DMS 273 (cell line): ENCODE measurements around the gene RPL10.
"Not testable (repeated sequence)": the region's sequence is repeated elsewhere in the genome, so short reads cannot be mapped to it uniquely, and the experiment has no call there.

Experiments used
- DNase-seq: peaks from one replicate; lab custom pipeline; 2025; ENCODE audit not compliant: unreplicated experiment; lab: John Stamatoyannopoulos, UW

The RPL10 gene

GRCh38 chrX:154400369-154400817, 2.2 kb downstream of the RPL10 start:
- DNase-seq, result not testable (repeated sequence)

DNA sequence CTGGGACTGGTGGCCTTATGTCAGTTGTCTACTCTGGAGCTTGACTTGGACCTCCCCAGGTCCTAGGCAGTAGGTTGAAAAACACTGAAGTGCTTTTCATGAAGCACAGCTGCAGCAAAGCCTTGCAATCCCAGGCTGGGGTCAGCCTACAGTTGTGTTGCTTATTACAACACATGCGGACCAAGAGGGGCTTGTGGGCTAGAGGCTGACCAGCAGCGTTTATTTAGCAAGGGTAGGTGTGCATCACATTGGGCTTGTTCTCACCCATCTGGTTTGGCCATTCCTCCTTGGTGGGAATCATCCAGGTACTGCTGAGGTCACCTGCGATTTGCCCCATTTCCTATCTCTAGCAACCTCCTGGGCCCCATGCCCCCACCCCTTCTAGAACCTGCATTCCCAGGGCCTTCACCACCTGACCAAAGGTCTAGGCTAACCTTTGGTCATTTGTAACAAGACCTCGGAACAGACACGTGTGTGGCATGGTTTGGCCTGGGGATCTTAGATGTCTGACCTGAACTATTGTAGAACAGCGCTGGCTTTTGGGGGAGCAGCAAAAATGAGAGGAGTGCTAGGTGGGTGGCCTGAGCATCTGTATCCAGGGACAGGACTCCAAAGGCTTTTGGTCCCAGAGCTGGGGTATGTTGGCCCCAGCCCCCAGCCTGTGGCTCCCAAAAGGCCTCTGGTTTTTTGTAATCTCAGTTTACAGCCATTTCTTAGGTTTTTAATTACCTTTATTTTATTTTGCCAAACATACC, 3.0 kb downstream of the RPL10 start:
- peak; percentile 89 for DNase-seq

DNA sequence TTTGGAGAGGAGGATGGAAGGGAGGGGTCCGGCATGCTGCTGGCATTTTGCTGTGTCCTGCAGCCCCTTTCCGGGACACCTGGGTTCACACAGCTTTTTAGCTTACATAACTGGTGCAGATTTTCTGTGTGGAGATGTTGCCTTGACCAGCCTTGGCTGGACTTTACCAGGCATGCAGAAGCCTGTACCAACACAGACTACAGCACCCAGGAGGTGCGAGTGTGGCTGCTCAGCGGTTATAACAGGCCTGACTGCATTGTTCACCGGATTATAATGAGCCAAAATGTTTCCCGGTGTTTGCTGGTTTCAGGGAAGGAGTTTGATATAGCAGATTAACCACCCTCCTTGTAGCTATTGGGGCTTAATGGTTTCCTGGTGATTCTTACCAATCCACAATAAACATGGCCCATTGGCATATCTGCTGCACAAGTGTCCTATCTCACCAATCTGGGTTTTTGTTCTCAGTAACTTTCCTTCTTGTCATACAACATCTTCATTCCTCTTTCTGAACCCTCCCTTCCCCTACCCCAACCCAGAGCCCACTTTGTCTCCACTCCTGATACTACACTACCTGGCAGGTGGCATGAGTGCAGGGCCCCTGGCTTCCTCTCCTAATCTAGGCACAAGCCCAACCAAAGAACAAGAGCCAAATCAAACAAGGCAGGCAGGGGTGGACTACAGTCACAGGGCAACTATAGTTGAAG, 3.9 kb downstream of the RPL10 start:
- DNase-seq, result peak; percentile 68

DNA sequence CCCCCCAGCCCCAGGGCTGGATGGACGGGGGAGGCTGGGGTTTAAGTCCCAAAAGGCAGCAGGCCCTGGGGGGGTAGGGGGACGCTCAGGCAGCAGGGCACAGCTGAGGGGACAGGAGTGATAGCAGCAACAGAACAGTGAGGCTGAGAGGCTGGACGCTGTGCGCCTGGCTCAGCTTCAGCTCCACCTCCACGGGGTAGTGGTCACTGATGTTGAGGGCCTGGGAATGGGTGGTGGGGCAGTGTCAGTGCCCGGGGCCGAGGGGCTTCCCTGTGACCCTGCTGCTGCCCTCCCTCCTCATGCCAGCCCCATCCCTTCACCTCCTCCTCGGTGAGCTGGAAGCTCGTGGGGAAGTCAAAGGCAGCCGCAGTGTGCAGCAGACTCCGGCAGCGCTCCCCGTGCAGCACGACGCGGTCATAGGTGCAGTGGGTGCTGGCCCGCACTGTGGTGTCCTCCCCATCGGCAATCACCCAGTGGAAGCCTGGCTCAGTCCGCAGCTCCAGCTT, 4.5 kb downstream of the RPL10 start:
- no peak for DNase-seq

GRCh38 chrX:154403192-154403591, 5.0 kb downstream of the RPL10 start:
- no peak for DNase-seq

- DNase-seq, result no peak
These were observed 5.7 kb downstream of the RPL10 start for GRCh38 chrX:154403858-154404257.

DNA sequence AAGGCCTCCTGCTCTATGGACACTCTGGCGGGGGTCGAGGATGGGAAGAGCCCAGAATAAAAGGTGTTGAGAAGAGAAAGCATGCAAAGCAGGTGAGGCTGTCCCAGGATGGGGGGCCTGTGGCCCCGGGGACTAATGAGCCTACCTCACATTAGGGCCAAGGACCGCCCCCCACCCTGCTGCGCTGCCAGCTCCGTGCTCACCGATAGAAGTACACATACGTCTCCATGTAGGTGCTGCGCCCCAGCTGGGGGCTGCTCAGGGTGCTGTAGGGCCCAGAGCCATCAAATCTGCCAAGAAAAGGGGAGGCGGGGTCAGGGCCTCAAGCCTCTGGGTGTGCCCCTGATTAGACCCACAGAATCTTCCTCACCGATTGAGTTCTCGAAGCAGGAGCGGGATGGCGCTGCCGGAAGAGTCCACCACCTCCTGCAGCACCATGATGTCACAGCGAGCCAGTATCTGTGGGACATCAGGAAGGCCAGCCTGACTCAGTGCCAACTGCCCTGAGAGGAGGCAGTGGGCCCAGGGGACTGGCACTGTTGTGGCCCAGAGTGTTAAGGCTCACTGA, 6.5 kb downstream of the RPL10 start:
- DNase-seq, result no peak

DNA sequence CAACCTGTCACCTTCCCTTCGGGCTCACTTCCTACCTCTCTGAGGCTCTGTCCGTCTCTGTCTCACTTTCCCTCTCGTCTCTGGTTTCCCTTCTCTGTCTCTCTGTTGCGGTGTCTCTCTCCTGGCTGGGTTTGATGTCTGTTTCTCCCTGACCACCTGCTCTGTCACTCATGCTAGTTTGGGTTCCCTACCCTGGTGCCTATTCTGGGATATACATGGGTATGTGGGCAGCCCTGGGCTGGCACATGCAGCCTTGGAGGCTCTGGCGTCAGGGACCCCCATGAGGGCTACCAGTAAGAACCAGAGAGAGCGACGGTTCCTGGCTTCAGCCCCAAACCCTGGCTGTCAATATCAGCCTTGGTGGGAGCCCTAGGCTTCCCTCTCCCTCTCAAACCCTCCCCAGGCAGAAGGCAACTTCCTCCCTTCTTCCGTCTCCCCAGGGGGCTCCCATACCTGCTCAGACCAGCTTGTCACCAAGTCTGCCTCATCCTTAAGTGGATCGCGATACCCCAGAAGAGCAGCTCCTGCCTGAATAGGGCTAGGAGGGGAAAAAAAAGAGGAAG, 10.6 kb downstream of the RPL10 start:
- DNase-seq, result no peak

- DNase-seq, result no peak
These were observed 11.2 kb downstream of the RPL10 start, which contains the start of gene DNASE1L1 for GRCh38 chrX:154409222-154409871. Gene DNASE1L1 (minus strand): TSS chrX:154409254. CDS start chrX:154405568, 3,686 bp downstream.

DNA sequence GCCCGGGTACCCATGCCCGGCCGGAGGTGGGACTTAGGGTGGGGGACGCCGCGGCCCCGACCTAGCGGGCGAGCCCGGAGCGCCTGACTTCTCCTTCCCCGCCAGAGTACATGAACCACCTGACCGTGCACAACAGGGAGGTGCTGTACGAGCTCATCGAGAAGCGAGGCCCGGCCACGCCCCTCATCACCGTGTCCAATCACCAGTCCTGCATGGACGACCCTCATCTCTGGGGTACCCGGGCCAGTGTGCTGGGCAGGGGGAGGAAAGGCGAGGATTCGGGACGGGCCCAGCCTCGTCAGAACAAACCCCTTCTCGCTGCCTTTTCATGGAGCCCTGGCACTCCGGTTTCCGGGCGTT, 13.8 kb downstream of the RPL10 start:
- peak; percentile 74 for DNase-seq

DNA sequence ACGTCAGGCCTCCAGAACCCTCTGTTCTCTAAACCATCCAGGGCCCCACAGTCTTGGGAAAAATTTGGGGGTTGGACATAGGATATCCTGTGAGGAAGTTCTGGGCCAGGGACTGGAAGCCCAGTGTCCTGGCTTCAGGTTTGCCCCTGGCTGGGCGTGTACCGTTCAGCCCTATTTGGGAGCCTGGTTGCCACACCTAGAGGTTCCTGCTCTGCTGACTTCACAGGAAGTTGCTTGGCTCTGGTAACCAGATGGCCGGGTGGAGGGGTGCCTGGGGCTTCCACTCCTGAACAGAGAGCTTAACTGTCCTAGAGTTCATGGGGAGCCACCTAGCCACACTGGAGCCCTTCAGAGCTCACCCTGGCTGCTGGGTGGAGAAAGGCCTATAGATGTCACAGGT, 14.3 kb downstream of the RPL10 start:
- no peak for DNase-seq

DNA sequence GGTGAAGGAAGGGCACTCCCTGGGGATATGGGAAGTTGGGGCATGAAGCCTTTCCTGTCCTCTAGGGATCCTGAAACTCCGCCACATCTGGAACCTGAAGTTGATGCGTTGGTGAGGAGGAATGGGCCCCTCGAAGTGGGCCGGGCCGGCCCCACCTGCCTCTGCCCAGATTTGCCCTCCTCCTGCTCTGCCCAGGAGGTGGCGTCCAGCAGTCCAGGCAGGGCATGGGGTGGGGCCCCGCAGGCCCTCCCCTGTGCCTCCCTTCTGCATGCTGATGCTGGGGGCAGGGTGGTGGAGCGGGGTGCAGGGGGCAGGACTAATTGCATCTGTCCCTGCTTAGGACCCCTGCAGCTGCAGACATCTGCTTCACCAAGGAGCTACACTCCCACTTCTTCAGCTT, 15.0 kb downstream of the RPL10 start:
- DNase-seq, result no peak

DNA sequence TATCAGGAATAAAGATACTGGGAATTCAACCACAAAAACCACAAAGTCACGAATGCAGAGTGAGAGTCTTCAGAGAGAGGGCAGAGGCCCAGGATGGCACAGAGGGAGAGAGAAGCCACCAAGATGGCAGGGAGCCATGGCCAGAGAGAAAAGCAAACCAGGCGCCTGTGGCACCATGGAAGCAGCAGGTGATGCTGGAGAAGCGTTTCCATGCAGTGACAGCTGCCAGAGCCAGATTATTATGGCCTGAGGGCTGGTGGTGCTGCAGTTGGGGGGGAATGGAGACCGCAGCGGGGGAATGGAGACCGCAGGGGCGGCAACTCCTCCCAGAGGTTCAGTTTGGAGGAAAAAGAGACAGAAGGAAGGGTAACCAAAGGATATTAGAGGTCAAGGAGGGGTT, 19.0 kb downstream of the RPL10 start:
- no peak for DNase-seq

GRCh38 chrX:154419189-154419588, 21.0 kb downstream of the RPL10 start:
- DNase-seq, result no peak

DNA sequence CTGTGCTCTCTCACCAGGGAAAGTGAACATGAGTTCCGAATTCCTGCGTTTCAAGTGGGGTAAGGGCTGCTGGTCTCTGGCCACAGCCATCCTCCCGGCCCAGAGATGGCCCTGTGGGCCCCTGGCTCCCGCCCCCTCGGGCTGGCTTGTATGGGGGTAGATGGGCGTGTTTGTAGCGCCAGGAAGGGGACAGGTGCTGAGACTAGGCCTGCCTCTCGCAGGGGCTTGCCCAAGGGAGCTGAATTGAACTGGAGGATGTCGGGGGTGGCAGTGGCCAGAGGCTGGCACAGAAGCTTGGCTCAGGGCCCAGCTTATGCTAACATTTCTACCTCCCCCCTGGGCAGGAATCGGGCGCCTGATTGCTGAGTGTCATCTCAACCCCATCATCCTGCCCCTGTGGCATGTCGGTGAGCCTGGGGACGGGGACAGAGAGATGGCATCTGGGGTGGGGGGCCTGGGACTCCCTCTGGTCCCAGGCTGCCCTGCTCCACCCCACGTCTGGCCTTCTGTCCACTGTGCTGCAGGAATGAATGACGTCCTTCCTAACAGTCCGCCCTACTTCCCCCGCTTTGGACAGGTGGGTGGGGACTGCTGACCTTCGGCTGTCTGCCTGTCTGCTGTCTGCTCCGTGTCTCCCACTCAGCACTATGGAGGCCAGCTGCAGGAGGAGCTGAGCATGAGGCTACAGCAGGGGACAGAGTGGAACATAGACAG, 21.7 kb downstream of the RPL10 start:
- no peak for DNase-seq

DNA sequence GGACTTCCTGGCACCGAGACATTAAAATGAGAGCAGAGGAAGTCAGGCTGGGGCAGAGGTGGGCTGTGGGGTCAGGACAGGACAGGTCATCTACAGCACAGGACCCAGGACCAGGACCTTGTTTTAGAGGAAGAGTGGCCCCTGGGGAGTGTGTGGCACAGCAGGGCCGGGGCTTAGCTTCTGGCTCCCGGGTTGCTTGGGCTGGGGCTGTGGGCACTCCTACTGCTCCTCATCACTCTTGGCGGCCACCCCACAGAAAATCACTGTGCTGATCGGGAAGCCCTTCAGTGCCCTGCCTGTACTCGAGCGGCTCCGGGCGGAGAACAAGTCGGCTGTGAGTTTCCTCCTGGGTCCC, 22.2 kb downstream of the RPL10 start:
- DNase-seq, result no peak

DNA sequence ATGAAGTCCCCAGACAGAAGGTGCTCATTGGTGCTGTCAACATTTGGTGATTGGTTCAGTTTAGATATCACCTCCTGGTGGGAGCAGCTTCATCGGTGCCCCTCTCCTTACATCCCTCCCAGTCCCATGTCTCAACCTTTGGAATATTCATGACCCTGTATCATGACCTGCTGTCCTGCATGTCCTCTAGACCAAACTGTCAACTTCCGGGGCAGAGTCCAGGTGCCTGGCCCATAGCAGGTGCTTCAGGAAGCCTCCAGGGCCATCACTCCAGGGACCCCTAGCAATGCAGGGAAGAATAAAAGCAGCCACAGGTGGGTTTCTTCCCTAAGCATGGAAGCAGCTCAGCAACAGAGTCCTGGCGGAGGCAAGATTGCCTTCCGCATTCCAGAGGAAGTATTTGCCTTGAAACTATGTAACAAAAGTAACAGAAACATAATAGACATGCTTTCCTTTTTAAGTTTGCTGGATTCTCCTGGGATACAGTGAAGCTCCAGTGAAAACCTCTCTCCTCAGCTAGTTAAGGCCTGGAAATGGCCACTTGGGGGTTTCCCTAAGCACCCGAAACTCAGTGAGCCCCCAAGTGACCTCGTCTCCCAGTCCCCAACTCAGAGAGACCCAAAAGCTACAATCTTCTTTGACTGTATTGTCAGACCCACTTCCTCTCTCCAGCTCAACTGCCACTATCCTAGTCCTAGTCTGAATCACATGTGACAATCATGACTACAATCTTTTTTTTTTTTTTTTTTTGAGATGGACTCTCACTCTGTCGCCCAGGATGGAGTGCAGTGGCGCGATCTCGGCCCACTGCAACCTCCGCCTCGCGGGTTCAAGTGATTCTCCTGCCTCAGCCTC, 29.0 kb downstream of the RPL10 start:
- no peak for DNase-seq

- peak; percentile 97 for DNase-seq
These were observed 30.3 kb downstream of the RPL10 start, which contains the start of gene ATP6AP1 for GRCh38 chrX:154428176-154429171. Gene ATP6AP1 (plus strand): TSS chrX:154428677. CDS start chrX:154428693, 16 bp downstream.
